Measurements from ENCODE around the gene SERPINA5.

The SERPINA5 gene

DNA sequence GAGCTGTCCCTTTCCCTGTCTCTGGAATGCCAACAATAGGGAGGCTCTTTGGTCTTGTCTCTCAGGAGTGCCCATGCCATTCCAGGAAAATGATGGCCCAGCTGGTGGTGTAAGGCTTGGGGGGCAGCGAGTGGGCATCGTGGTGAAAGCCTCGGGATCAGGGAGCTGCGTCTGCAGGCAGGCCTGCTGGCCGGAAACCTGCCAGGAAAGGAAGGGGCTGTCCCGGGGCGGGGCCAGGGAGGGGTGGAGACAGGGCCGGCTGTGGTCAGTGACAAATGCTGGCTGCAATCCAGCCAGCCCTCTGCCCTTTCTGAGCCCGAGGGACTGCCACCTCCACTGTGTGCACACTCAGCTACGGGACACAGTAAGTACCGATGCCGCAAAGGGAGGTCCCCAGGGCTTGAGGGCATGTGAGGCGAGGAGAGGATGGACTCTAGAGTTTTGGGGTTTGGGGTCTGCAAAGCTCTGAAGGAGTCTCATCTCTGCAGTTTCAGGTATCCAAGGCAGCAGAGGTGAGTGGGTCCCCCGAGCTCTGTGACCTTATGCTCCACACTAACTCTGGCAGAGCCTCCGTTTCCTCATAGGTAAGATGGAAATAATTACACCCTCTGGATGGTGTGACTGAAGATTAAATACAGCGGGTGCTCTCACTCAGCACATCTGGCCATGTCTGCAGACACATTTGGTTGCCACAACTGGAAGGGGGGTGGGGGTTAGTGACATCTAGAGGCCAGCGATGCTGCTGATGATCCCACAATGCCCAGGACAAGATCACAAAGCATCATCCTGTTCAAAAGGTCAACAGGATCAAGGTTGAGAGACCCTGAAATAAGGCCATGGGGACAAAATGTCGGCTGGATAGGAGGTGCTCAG is at the start of gene SERPINA5:
Gene SERPINA5, plus strand, starts transcription at position 300 of the 873 bp plus-strand sequence. CDS start 5,937 bp downstream, outside the sequence.
- TF ChIP-seq CTCF (IDR thresholded peaks at IDR 0.05; ENCODE audit: low read depth, low read length), result no peak
- no peak for DNase-seq (ENCODE audit: extremely low read depth, low read depth)

DNA sequence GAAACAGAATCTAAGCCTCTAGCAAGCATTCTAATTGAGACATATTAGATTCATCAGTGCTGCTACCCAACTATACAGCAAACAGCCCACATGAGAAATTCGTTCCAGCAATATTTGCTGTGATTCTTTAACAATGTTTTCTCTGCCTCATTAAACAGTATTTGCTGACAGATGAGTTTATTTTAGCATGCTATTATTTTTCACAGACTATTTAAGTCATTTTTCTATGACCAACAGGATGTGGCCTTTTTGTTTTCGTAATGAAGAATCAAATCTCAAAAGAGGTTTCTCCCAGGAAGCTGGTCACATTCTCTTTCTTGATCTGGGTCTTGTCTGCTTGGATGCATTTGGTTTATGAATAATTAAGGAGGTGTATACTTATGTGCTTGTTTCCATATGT is 48.8 kb upstream of the SERPINA5 start:
- TF ChIP-seq CTCF (IDR thresholded peaks at IDR 0.05; ENCODE audit: low read depth, low read length), result no peak
- no peak for DNase-seq (ENCODE audit: extremely low read depth, low read depth)

DNA sequence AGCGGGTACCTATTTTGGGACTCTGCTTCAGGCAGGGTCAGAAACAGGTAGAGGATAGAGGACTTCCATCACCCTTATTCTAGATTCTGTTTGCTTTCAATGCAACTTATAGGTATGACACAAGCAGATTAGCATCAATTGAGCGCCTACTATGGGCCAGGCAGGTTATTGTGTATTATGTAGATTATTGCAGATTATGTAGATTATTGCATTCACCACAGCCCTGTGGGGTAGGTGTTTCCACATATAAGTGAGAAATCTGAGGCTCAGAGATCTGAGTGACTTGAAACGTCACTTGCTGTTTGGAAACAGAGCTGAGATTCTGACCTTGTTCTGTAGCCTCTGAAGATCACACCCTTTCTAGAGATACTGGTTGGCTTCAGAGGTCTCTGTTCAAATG is 45.7 kb upstream of the SERPINA5 start:
- TF ChIP-seq CTCF (IDR thresholded peaks at IDR 0.05; ENCODE audit: low read depth, low read length), result no peak

GRCh38 chr14:94536836-94537235 is 44.4 kb upstream of the SERPINA5 start:
- no peak for TF ChIP-seq CTCF (IDR thresholded peaks at IDR 0.05; ENCODE audit: low read depth, low read length)
- DNase-seq (ENCODE audit: extremely low read depth, low read depth), result no peak

More for the DNA sequence above, 45.7 kb upstream of the SERPINA5 start:
- no peak for DNase-seq (ENCODE audit: extremely low read depth, low read depth)

DNA sequence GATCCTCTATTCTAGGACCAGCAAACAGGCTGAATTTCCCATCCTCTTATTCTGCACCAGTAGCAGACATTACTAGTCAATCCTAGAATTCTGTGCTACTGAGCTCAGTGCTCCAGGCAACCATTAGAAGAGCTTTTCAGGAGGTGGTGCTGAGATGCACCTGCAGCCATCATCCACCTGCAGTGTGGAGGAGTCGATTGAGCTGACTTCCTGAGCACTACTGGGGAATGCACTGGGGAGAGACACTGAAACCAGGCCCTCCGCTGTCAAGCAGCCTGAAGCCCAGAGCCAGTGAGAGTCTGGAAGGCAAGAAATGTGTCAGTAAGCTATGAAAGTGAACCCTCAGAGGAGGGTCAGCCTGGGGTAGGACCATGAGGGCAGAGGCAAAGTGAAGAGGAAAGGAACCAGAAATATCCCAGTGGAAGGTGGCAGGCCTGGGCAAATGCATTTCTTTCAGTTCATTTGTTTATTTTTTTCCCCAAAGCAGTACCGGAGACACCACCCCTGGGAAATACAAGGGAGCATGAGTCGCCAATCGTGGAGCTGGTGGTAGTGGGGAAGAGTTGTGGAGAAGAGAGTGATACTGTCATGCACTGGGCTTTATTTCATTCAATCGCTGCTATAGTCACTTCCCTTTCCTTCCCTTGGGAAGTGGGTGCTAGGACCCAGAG is 43.0 kb upstream of the SERPINA5 start:
- no peak for DNase-seq (ENCODE audit: extremely low read depth, low read depth)
- TF ChIP-seq CTCF (IDR thresholded peaks at IDR 0.05; ENCODE audit: low read depth, low read length), result no peak

- DNase-seq (ENCODE audit: extremely low read depth, low read depth), result no peak
- no peak for TF ChIP-seq CTCF (IDR thresholded peaks at IDR 0.05; ENCODE audit: low read depth, low read length)
Observed at GRCh38 chr14:94539181-94539580, 42.0 kb upstream of the SERPINA5 start.
